Stimulated activated CD4-positive, alpha-beta T cell treated with anti-CD3 and anti-CD28 coated beads, Interleukin-4, amount 100 ng/mL, for 4 hours (primary cell): ENCODE measurements around the gene PCYT1B.

Experiments
- DNase-seq, 2 experiments: peaks; one replicate each; pipeline ENCODE4 v3.0.0-alpha.2; 2020

The PCYT1B gene

DNA sequence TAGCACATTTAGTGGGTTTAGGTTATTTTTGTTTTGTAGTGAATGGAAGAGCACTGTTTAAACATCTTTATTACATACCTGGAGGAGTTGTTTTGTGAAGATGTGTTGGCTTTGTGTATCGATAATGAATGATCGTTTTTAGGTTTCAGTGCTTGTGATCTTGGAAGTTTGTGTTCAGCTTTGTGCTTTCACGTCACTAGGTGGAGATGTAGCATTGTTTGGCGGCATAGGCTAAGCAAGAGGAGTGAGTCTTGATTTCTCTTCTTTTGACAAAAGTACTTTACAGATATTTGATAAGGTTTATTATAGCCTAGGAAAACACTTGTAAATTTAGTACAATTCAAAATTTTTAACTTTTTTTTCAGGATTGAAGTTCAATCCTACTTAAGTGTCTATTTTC lies 131.7 kb downstream of the PCYT1B start:
- no peak for DNase-seq

DNA sequence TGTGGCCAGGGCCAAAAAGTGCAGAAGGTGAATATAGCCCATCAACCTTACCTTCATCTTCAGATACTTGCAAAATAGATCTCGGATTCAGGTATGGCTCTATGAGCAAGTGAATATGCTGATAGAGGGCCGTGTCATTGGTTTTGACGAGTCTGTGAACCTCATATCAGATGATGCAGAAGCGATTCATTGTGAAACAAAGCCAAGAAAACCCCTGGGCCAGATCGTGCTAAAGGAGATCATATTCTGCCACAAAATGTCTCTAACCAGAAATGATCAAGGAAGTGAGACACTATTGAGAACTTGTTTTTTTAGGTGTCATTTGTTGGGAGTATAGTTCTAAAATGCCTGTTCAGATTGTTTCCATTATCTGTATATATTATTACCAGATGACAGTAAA lies 133.7 kb downstream of the PCYT1B start:
- no peak for DNase-seq

DNA sequence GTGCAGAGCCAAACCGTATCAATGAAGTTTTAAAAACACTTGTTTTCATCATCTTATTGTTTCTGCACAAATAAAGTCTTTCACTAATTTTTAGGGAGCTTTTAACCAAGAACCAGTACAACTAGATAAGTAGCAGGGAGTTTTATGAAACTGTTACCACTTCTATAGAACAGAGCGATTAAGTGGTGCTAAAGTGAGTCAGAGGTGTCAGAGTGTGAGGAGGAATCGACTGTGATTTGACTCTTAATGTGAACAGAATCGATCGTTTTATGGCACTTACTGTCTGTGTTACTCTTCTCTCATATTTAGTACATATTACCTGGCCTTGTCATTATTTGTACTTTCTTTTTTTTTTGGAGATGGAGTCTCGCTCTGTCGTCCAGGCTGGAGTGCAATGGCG lies 138.8 kb downstream of the PCYT1B start:
- DNase-seq = no peak
